GM19397 (cell line): Measurements from ENCODE around the gene SHANK3.
A peak's percentile ranks its signal among the peaks of the same experiment; 100 is the strongest.
"Not testable (repeated sequence)": the region's sequence is repeated elsewhere in the genome, so short reads cannot be mapped to it uniquely, and the experiment has no call there.

Experiments used
- ATAC-seq: cut with Tn5 transposase; IDR thresholded peaks from one replicate; pipeline ENCODE4 v1.9.1; 2021; ENCODE audit warnings: mild to moderate bottlenecking, moderate library complexity; ENCODE audit not compliant: unreplicated experiment

SHANK3 gene

GRCh38 chr22:50672471-50673230 lies at the start of gene SHANK3:
TSS of gene SHANK3 (plus strand) at chr22:50672823.
- ATAC-seq: no peak

- no peak for ATAC-seq
Measured at GRCh38 chr22:50624347-50625130, 48.1 kb upstream of the SHANK3 start.

- no peak for ATAC-seq
Measured at GRCh38 chr22:50625131-50625567, 47.5 kb upstream of the SHANK3 start.

DNA sequence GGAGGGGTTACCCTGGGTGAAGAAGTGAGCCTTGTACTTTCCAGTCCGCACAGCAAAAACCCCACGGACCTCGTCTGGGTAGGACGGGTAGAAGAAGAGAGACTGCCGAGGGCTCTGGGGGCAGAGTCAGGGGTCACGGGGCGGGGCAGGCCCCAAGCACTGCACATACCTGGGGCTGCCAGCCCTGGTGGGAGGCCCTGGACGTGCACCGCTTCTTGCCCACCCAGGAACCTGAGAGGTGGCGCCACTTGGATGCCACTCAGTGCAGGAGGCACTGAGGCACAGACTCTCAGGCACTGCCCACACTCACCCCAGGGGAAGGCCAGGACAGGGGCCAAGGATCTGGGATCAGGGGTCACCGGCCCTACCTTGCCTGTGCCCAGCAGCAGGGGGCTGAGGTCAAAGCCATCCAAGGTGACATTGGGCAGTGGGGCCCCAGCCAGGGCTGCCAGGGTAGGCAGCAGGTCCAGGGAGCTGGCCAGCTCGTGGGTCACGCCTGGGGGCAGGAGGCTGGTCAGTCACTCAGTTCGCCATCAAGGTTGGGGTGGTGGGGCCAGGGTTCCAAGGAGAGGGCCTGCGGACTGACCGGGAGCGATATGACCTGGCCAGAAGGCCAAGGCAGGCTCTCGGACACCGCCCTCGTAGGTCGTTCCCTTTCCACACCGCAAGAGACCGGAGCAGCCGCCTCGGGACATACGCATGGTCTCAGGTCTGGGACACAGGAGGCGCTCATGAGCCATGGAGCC lies 46.9 kb upstream of the SHANK3 start:
- no peak for ATAC-seq

DNA sequence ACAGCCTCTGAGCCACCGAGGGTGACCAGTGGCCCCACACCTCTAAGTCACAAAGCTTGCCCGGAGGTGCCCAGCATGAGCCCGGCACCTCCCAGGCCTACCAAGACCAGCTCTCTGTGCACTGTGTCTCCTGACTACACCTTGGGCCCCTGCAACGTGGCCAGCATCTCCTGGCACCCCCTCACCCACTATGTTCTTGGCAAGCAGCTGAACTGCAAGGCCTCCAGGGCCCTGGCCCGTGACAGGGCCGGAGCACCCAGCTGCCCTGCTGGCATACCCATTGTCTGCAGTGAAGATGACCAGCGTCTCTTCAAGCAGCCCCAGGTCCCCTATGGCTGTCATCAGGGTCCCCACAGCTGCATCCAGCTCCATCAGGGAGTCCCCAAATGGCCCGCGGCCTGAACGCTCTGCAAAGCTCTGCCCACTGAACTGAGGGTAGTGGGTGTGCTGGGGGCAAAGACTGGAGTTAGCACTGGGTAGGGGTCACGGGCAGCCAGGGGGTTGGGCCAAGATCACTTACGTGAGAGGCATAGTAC lies 46.2 kb upstream of the SHANK3 start:
- ATAC-seq: no peak

DNA sequence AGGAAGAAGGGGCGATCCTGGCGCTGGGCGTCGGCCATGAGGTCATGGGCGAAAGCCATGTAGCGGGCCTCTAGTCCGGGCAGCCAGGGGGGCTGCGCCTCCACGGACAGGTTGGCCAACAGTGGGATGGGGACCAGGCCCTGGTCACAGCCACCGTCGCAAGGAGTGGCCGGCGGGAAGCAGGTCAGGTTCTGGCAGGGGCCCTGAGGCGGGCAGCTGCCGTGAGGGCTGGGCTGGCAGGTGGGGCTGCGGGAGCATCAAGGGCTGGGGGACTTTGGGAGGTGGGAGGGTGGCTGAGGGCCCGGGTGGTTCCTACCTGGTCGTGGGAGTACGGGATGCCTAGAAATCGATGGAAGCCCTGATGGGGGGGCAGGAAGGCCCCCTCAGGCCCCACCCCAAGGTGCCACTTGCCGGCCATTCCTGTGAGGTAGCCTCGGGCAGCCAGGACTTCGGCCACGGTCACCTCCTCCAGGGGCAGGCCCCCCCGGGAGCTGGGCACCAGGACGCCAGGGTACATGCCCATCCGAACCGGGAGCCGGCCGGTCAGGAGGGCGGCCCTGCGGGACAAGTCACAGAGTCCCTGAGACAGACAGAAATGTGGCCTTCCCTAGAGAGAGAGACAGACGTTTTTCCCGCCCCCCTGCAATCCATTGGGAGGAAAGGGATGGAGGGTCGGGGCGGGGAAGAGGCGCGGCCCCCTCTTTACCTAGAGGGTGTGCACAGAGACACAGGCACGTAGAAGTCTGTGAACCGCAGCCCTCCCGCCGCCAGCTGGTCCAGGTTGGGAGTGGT lies 45.6 kb upstream of the SHANK3 start:
- no peak for ATAC-seq

- ATAC-seq: peak; percentile 80
Measured at GRCh38 chr22:50627642-50628542, 44.7 kb upstream of the SHANK3 start, which contains the start of gene ARSA. TSS of gene ARSA (minus strand) at chr22:50628152. CDS start at chr22:50627779, 373 bp downstream.

- no peak for ATAC-seq
Measured at GRCh38 chr22:50628543-50629134, 44.0 kb upstream of the SHANK3 start.

GRCh38 chr22:50630376-50630775 lies 42.2 kb upstream of the SHANK3 start:
- no peak for ATAC-seq

DNA sequence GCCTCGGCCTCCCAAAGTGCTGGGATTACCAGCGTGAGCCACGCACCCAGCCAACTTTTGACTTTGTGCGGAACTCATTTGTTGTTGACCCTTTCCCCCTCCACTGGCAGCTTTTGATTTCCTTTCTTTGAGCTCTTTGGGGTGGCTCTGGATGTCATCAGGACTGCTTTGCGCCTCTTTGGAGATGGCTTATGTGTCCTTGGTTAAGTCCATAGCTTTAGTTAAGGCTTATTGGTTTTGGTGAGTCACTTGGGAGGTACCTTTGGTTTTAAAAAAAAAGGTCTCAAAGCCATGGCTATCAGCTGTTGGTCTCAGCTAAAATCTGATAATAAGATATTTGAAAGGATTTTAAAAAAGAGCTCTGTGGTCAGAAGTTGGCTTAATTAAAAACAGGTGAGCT lies 39.5 kb upstream of the SHANK3 start:
- no peak for ATAC-seq

GRCh38 chr22:50633771-50634170 lies 38.9 kb upstream of the SHANK3 start:
- ATAC-seq: no peak

- ATAC-seq: no peak
Measured at GRCh38 chr22:50635591-50635990, 37.0 kb upstream of the SHANK3 start.

DNA sequence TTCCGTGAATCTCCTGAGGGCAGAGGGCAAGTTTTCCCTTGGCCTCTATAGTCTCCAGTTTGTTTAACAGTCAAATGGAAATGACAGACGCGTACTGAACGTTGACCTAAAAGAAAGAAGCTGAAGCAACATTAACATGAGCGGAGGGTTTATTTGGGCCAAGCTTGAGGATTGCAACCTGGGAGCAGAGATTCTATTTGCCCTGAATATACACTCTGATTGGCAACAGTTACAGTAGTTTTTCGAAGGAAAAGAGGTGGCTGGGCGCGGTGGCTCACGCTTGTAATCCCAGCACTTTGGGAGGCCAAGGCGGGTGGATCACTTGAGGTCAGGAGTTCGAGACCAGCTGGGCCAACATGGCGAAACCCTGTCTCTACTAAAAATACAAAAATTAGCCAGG lies 32.3 kb upstream of the SHANK3 start:
- not testable (repeated sequence) for ATAC-seq

DNA sequence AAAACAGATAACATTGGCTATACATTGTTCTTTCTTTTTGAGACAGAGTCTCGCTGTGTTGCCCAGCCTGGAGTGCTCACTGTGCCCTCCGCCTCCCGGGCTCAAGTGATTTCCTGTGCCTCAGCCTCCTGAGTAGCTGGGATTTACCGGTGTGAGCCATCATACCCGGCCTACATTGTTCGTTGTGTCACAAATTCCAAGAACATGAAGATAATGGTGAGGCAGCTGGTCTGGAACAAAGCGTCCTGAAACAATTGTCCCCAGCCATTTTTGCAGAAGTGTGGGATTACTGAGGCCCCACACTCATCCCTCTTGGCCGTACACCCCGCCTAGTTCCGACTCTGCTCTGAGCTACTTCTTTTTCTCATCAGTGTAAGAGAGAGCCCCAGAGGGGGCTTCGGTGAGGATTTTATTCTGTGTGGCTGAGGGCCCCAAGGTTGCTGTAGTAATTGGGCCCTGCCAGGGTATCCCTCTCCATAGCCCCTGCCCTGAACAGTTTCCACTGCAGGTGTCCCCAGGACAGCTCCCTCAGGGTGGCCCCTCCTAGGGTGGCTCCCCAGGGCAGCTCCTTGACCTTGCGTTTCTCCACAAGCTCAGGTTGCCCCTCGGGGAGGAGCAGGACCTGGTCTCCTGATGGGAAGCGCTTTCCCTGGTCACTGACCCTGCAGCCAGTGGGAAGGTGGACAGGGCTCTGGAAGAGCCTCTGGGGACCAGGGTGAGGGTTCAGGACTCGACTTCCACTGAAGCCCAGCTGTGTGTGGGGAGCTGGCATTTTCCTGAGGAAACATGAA lies 31.6 kb upstream of the SHANK3 start:
- ATAC-seq: no peak

DNA sequence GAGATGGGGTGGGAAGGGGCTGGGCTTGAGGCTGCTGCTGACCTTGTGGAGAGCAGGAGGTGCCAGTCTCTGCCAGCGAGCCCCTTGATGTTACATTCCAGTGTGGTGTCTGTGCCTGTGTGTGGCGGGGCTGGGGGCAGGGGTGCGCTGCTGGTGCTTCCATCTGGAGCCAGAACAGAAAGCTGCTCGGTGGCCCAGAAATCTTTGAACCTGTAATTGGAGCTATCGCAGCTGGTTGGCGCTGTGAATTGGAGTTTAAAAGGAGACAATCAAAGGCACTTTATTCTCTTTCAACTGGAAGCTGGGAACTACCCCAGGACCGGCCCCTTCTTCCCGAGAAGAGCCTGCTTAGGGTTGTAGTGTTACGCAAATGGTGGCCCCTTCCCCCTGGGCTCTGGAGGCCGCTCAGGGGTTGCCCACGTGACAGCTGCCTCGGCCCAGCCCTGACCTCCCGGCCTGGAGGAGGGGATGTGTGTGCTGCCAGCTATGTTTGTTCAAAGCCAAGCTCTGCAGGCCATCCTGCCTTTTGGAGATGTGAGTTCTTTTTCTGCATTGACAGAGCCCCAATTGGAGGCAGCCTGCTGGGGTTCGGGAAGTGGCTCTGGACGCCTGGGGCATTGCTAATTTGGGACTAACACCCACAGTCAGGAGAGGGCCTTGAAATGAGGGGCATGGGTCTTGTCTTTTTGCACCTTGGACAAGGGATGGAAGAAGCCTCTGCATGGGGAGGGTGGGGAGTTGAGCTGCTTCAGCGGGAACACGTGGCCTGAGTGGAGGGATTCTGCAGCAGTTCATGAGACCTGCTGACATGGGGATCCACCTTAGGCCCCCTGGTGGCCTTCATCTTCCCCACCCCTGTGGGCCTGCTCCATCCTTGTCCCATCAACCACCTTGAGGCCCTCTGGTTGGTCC lies 30.7 kb upstream of the SHANK3 start:
- ATAC-seq: no peak

- not testable (repeated sequence) for ATAC-seq
Measured at GRCh38 chr22:50643021-50643820, 29.4 kb upstream of the SHANK3 start.
